GM18517 (cell line): ENCODE results near the gene PANK1.
"Not testable (repeated sequence)": the region's sequence is repeated elsewhere in the genome, so short reads cannot be mapped to it uniquely, and the experiment has no call there.

ENCODE experiments used
- ATAC-seq: cut with Tn5 transposase; IDR thresholded peaks from one replicate; pipeline ENCODE4 v1.9.1; 2021; ENCODE audit warnings: mild to moderate bottlenecking, moderate library complexity; ENCODE audit not compliant: unreplicated experiment

Gene PANK1

DNA sequence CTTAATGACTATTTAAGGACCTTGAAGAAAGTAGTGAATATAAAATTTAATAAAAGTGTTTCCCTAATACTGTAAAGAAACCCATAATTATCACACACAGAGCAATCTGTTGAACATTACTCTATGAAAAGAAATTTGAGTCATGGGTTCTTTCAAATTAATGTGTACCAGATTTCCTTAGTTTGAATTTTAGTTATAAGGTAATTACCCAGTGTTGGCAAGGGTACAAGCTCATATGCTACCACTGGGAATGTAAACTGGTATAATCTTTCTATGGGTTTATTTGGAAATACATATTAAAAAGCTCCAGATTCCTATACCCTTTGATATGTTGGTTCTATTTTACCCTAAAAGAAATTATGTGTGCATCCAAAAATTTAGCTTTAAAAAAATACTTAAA lies 22.9 kb downstream of the PANK1 start:
- ATAC-seq = no peak

DNA sequence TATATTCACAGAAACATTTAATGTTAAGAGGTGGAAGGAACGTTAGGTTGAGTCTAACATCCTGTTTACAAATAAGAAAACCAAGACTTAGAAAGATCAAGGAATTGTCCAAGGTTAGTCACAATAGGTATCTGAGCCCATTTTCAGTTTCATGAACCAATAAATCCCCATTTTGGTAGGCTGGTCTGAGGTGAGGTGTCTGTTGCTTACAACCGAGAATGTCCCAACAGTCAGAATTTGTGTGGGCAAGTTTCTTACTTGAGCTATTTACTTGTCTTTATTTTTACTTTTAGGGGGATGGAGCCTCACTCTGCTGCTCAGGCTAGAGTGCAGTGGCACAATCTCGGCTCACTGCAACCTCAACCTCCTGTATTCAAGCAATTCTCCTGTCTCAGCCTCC lies 23.6 kb downstream of the PANK1 start:
- ATAC-seq = no peak

DNA sequence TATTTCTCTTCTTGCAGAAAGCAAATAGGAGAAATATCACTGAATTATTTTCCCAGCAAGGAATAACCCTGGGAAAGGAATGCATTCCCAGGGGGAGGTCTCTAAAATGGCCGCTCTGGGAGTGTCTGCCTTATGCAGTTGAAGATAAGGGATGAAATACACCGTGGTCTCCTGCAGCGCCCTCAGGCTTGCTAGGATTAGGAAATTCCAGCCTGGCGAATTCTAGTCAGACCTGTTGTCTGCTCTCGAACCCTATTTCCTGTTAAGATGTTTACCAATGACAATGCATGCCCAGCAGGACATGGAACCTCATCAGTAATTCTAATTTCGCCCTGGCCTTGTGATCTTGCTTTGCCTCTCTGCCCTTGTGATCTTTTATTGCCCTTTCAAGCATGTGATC lies 24.7 kb downstream of the PANK1 start:
- ATAC-seq = not testable (repeated sequence)

DNA sequence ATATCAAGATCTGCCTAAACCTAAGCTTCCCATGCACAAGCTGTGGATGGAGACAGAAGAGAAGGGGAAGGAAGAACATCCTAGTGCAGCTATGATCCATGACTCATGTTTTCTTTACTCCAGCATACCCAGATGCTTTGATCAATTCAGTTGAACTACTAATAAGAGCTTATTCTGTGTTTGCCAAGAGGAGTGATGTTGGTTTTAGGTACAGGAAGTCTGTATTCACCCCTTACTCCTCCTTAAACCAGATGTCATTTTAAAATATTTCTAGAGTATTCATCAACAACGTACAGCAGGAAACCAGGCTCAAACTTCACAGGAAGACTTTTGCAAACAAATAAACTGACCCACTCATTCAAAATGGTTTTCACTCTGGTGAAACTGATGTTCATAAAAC lies 29.2 kb downstream of the PANK1 start:
- no peak for ATAC-seq

- ATAC-seq = no peak
Measured at GRCh38 chr10:89615112-89615511, 29.9 kb downstream of the PANK1 start.

DNA sequence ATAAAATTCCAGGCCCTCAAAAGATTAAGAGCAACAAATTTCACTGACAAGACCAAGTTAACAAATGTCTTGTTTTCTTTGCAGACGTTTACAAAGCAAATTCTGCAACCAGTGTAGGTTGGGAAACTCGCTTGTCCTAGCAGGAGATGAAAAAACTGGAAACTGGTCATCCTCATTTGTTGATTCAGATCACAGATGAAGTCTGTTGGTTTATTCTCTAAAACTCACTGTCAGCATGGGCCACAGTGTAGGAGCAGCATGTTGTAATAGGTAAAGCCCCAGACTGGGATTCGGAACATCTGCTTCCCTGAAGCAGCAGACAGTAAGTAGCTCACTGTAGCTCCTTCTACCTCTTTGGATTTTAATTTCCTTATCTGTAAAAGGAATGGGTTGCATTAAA lies 31.5 kb downstream of the PANK1 start:
- no peak for ATAC-seq

DNA sequence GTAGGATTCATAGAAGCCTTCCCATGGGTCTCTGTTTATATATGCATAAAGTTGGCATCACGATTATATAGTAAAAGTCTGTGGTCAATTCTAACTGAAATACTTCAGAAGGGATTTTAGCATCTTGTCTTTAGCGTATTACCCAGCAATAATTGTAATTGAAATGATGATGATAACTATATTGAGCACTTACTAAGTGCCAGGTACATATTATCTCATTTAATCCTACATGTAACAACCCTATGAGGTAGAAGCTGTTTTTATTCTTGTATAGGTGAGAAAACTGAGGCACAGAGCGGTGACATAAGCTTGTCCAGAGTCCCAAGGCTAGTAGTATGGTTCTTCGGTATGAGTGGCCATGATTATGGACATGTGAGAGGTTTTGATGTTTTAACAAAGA lies 33.8 kb downstream of the PANK1 start:
- no peak for ATAC-seq

DNA sequence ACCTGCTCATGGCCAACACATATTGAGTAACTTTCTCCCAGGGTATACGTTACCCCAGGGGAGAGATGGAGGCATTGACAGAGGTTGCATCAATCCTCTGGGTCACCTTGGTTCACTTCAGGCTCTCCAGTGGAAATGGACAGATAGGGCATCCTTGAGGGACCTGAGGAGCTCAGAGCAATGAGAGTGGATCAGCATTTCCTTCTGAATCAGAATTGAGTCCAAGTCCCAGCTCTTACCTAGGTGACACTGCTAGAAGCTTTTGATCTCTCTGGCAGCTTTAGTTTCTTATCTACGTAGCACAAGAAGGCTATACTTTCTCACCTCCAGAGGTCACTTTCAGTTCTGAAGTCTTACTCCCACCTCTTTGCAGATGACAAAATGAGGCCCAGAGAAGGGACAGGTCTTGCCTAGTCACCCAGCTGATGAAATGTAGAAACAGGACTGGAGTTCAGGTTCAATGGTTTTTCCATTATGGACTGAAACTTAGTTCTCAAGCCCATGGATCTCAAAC lies 35.2 kb downstream of the PANK1 start:
- peak; percentile 94 for ATAC-seq

GRCh38 chr10:89604200-89604599 lies 40.8 kb downstream of the PANK1 start:
- no peak for ATAC-seq

- ATAC-seq = no peak
Measured at GRCh38 chr10:89602919-89603318, 42.1 kb downstream of the PANK1 start.

- no peak for ATAC-seq
Measured at GRCh38 chr10:89601728-89602361, 43.2 kb downstream of the PANK1 start.

GRCh38 chr10:89600041-89600440 lies 45.0 kb downstream of the PANK1 start:
- no peak for ATAC-seq

DNA sequence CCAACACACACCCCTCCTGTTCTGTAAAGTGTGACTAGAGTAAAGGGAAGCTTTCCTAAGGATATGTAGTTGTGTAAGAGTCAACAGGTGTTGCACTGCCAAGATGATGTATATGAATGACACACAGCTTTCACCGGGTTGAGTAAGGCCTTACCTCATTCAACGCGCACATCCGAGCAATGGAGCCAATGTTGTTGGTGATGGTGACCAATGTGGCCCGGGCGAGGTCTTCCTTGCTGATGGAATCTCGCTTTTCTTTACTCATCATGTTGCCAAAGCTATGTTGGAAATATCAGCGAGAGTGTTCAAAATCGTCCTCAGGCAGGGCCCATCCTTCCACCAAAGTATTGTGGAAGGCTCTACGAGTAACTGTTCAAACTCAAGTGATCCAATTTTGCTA lies 52.0 kb downstream of the PANK1 start:
- ATAC-seq = no peak

GRCh38 chr10:89592539-89592938 lies 52.5 kb downstream of the PANK1 start:
- no peak for ATAC-seq

DNA sequence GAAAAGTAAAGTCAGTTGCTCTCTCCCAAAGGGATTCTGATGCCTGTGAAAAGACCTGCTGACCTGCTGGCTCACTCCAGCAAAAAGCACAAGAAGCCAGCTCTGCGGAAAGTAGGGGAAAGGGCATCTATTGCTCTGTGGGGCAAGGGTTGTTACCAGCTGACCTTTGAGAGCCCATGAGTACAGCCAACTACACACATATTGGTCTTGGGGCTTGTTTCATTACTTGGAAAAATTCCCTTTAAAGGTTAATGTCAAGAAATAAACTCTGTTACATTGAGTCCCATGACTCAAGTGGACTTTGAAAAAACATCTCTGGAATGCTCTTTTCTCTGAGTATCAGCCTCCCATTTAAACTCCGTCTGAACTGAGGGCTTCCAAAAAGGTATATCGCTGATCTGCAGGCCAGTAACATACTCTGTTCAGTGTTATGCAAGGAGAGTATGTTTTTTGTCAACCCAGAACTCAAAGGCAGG lies 53.2 kb downstream of the PANK1 start:
- ATAC-seq = no peak

GRCh38 chr10:89591111-89591795 lies 53.8 kb downstream of the PANK1 start:
- no peak for ATAC-seq

GRCh38 chr10:89590326-89590725 lies 54.7 kb downstream of the PANK1 start:
- no peak for ATAC-seq

- no peak for ATAC-seq
Measured at GRCh38 chr10:89589101-89589720, 55.8 kb downstream of the PANK1 start.

DNA sequence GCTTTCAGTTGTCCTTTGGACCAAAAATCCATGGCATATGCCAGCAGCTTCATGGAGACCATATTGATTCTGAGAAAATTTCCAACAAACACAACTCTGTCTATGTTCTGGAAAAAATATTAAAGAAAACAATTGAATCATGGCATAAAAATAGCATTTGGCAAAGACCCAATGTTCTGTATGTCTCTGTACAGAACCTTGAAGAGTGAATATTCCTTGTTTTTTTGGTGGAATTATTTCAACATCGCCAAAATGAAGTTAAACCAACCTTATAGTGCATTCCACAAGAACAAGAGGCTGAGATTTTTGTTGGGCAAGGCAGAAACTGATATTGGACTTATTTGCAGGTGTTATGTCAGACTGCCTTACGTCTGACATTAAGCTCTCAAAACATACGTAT lies 56.4 kb downstream of the PANK1 start:
- no peak for ATAC-seq

- no peak for ATAC-seq
Measured at GRCh38 chr10:89582022-89582421, 63.0 kb downstream of the PANK1 start.

- no peak for ATAC-seq
Measured at GRCh38 chr10:89580243-89580642, 64.8 kb downstream of the PANK1 start.

DNA sequence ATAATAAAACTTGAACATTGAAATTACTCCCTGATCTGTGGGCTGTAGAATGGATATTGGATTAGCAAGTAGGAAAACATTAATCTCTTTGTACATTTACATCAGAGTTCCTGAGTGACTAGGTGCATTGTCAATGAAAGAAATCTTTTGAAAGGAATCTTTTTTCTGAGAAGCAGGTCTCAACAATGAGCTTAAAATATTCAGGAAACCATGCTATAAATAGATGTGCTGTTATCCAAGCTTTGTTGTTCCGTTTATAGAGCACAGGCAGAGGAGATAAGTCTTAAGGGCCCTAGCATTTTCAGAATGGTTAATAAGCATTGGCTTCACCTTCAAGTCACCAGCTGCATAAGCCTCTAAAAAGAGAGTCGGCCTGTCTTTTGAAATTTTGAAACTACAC lies 68.3 kb downstream of the PANK1 start:
- ATAC-seq = no peak
